Loucy (cell line): Measurements from ENCODE around the gene SEMA4C.

Source experiments
- EZH2phosphoT487 ChIP-seq: fragments of 200-600 bp; IDR thresholded peaks from 2 replicates; pipeline ENCODE4 v1.6.1; 2018; ENCODE audit warnings: antibody characterized with exemption, mild to moderate bottlenecking, moderate library complexity, borderline replicate concordance
- TF ChIP-seq, protein P1 (sequence below): fragments of 200-600 bp; sonication (generic); conservative IDR thresholded peaks from 2 replicates; pipeline ENCODE4 v1.5.1; 2014; ENCODE audit warnings: mild to moderate bottlenecking, antibody characterized with exemption, low read length

DNA sequence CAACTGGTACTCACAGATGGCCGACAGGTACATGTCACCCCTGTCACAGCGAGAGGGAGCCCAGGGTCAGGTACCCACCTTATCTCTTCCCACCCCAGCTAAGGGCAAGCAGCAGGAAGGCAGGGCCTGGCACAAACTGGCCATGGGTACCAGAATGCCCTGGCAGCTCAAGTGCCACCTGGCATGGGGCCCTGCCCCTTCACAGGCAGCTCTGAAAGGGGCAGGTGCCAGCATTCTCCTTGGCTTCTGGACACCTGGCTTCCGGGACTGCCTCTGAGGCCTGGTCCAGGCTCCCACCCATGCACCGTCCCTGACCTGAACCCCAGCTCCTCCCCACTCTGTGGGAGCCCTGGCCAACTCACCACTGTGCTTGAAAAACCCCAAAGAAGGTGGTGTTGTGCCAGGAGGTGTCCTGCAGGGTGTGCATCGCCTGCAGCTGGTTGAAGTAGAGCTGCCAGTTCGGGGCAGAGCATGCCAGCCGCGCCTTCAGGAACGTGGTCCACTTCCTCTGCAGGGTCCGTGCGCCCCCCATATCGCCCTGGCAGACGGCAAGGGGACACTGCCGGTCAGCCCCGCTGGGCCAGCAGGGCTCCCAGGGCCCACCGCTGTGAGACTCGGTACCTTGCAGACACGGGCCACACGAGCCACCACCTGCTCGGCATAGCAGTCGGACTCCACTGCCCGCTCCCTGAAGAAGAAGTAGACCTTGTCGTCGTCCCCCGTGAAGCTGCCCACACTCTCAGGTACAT, 5.4 kb downstream of the SEMA4C start:
- TF ChIP-seq, protein P1, sequence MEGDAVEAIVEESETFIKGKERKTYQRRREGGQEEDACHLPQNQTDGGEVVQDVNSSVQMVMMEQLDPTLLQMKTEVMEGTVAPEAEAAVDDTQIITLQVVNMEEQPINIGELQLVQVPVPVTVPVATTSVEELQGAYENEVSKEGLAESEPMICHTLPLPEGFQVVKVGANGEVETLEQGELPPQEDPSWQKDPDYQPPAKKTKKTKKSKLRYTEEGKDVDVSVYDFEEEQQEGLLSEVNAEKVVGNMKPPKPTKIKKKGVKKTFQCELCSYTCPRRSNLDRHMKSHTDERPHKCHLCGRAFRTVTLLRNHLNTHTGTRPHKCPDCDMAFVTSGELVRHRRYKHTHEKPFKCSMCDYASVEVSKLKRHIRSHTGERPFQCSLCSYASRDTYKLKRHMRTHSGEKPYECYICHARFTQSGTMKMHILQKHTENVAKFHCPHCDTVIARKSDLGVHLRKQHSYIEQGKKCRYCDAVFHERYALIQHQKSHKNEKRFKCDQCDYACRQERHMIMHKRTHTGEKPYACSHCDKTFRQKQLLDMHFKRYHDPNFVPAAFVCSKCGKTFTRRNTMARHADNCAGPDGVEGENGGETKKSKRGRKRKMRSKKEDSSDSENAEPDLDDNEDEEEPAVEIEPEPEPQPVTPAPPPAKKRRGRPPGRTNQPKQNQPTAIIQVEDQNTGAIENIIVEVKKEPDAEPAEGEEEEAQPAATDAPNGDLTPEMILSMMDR = no peak
- TF ChIP-seq EZH2phosphoT487 = no peak
